ENCODE results near the gene KLF16.

Gene KLF16

GRCh38 chr19:1854542-1855039 is 8.8 kb downstream of the KLF16 start:
- no peak for TF ChIP-seq CTCF (IDR thresholded peaks at IDR 0.05; ENCODE audit: unreplicated experiment in 3 of 3)
- H3K4me3 Mint-ChIP-seq = peak overlapping the region; percentile 56 to 66 (median 60)
- H3K36me3 Mint-ChIP-seq (ENCODE audit: low read depth) = no peaks in the 10 kb centered on the region
- H3K27me3 Mint-ChIP-seq (ENCODE audit: low read depth) = no peaks in the 10 kb centered on the region
- no peaks in the 10 kb centered on the region for H3K9me3 Mint-ChIP-seq
- H3K4me1 Mint-ChIP-seq = peaks cover 30% of the 10 kb centered on the region
- H3K27ac Mint-ChIP-seq = peak overlapping the region; percentile 20 to 76 (median 25)

GRCh38 chr19:1854039-1854541 is 9.3 kb downstream of the KLF16 start:
- H3K36me3 Mint-ChIP-seq (ENCODE audit: low read depth) = no peaks in the 10 kb centered on the region
- H3K27me3 Mint-ChIP-seq (ENCODE audit: low read depth) = no peaks in the 10 kb centered on the region
- TF ChIP-seq CTCF (IDR thresholded peaks at IDR 0.05; ENCODE audit: unreplicated experiment in 3 of 3) = no peak
- H3K9me3 Mint-ChIP-seq = no peaks in the 10 kb centered on the region
- H3K4me3 Mint-ChIP-seq = no peak overlapping the region
- no peak overlapping the region for H3K27ac Mint-ChIP-seq
- peaks cover 25% of the 10 kb centered on the region for H3K4me1 Mint-ChIP-seq

- Mint-ChIP-seq H3K27ac (peak overlapping the region; percentile 25 to 78 (median 78)), H3K36me3 (ENCODE audit: low read depth) (no peaks in the 10 kb centered on the region)
- TF ChIP-seq CTCF (IDR thresholded peaks at IDR 0.05; ENCODE audit: unreplicated experiment in 3 of 3) = peak; percentile 84 to 88 (median 84)
Measured at GRCh38 chr19:1853295-1854038, 9.9 kb downstream of the KLF16 start.

GRCh38 chr19:1852581-1853128 is 10.7 kb downstream of the KLF16 start:
- TF ChIP-seq CTCF (IDR thresholded peaks at IDR 0.05; ENCODE audit: unreplicated experiment in 3 of 3) = no peak
- Mint-ChIP-seq H3K36me3 (ENCODE audit: low read depth) (no peaks in the 10 kb centered on the region), H3K27ac (no peak overlapping the region), H3K9me3 (no peaks in the 10 kb centered on the region), H3K27me3 (ENCODE audit: low read depth) (no peaks in the 10 kb centered on the region), H3K4me3 (no peak overlapping the region), H3K4me1 (peaks cover 24% of the 10 kb centered on the region)

More at GRCh38 chr19:1853295-1854038, 9.9 kb downstream of the KLF16 start:
- Mint-ChIP-seq H3K9me3 (no peaks in the 10 kb centered on the region), H3K4me1 (peaks cover 24% of the 10 kb centered on the region), H3K4me3 (peak overlapping the region; percentile 41 to 66 (median 45)), H3K27me3 (ENCODE audit: low read depth) (no peaks in the 10 kb centered on the region)

GRCh38 chr19:1851654-1852580 is 11.5 kb downstream of the KLF16 start:
- H3K27ac Mint-ChIP-seq = no peak overlapping the region
- H3K27me3 Mint-ChIP-seq (ENCODE audit: low read depth) = no peaks in the 10 kb centered on the region
- no peak overlapping the region for H3K4me3 Mint-ChIP-seq
- H3K36me3 Mint-ChIP-seq (ENCODE audit: low read depth) = no peaks in the 10 kb centered on the region
- TF ChIP-seq CTCF (IDR thresholded peaks at IDR 0.05; ENCODE audit: unreplicated experiment in 3 of 3) = no peak
- no peaks in the 10 kb centered on the region for H3K9me3 Mint-ChIP-seq
- H3K4me1 Mint-ChIP-seq = peaks cover 31% of the 10 kb centered on the region
